ENCODE data around the gene RBM47.

DNA sequence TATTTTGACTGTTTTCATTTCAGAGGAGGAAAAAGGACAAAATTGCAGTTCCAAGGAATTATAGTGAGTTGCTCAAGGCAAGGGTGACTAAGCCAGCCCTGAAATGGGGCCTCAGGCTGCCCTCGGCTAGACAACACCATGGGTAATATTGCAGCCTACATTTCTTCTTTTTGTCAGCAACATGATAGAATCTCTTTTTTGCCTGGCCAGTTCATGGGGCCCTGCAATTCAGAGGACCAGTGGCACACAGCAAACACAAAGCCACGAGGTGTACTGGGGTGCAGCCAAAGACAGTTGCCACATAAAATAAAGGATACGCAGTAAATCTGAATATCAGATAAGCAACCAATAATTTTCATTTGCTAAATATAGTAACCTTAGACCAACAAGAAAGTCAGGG, 41.8 kb downstream of the RBM47 start:
- TF ChIP-seq, protein P1, sequence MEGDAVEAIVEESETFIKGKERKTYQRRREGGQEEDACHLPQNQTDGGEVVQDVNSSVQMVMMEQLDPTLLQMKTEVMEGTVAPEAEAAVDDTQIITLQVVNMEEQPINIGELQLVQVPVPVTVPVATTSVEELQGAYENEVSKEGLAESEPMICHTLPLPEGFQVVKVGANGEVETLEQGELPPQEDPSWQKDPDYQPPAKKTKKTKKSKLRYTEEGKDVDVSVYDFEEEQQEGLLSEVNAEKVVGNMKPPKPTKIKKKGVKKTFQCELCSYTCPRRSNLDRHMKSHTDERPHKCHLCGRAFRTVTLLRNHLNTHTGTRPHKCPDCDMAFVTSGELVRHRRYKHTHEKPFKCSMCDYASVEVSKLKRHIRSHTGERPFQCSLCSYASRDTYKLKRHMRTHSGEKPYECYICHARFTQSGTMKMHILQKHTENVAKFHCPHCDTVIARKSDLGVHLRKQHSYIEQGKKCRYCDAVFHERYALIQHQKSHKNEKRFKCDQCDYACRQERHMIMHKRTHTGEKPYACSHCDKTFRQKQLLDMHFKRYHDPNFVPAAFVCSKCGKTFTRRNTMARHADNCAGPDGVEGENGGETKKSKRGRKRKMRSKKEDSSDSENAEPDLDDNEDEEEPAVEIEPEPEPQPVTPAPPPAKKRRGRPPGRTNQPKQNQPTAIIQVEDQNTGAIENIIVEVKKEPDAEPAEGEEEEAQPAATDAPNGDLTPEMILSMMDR (IDR thresholded peaks at IDR 0.05) = no peak
- TF ChIP-seq ZFX (IDR thresholded peaks at IDR 0.05; ENCODE audit: borderline replicate concordance) = no peak
